Dedifferentiated amniotic fluid mesenchymal stem cell (primary cell): ENCODE measurements around the gene ELMO1.

Experiments
- DNase-seq: peaks from one replicate; pipeline ENCODE4 v3.0.0-alpha.2; 2016; ENCODE audit errors: extremely low spot score

The ELMO1 gene

DNA sequence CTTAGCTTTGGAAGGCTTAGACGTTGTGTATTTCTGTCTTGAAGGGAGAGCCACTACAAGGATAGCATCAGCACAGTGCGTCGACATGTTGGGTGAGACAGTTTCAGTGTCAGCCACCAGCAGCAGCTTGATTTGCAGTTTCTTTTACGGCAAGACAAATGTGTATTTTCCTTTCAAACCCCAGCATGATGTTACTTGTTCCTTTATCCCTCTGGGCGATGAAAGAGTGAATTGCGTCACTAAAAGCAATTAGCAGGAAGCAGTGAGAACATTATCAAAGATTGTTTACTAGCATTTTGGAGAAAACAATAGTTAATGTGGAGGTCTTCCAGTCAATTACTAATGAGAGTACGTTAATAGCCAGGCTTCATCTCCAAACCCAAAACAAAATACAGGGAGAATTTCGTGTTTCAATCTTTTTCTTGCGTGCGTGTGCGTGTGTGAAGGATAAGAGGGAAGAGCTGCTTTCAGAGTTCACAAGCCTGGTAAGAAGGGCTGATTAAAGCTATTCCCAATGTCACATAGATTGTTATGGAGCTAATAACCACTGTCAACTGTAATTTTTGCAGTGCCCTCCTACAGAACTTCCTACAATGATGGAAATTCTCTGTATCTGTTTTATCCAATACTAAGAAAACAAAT is 567.3 kb downstream of the ELMO1 start:
- no peak for DNase-seq

DNA sequence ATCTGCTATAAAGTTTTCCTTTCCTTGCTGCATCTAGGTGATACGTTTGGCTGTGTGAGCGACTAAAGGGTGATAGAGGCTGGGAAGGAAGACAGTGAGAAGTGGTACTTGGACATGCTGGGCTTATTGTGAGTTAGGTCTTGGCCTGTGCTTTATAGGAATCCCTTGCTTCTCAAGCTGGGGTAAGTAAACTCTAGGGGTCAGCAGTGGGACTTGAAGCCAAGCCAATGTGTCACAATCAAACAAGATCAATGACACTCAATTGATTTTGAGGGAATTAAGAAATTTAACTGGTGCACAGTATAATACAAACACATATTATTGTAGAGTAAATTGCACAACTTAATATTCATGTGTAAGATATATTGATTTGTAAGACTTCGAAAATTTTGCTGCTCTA is 568.6 kb downstream of the ELMO1 start:
- DNase-seq = no peak

DNA sequence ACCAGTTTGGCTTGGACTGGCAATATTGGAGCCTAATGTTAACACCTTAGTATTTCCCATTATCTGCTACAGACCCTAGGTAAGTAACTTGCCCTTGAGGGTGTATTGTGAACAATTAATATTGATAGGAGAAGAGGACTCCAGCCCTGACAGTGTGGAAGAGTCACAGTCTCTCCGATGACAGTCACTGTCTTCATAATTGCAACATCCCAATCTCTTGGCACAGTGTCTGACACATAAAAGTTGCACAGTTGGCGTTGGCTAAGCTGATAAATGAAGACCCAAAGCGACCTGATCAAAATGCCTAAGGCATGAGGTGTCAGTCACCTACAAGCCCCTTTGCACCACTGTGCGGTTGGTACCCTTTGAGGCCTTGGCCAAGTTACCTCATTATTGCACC is 569.6 kb downstream of the ELMO1 start:
- DNase-seq = no peak

DNA sequence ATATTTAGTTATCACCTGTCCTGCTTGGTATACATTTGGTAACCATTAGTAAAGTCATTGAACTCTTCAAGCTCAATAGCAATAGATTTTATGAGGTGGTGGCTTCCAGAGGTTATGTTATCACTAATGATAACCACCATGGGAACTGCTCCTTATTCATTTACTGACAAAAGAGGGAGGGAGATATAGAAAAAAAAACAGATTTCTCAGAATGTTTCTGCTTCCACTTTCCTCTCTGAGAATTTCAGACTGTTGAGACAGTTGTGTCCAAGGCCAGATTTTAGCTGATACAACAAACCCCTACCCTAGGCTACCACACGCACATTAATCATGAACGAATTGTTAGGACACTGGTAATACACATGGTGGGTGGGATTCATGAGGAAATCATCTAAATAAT is 570.4 kb downstream of the ELMO1 start:
- no peak for DNase-seq

DNA sequence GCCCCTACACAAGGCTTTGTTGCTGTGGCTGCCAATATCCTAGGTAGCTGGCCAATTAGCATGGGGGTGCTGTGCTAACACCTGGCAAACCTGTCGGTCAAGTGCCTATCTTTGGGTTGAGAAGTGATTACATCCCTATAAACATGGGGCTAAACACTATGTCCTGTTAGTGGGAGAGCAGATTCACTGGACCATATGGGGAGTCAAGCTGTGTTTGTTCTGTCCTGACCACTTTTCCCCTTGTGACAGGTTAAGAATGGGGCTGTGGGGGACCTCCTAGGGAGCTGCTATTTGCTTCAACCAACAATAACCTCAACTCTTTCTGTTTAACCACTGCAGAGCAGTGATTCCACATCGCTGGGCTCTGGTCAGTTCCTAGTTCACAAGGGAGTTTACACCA is 572.9 kb downstream of the ELMO1 start:
- DNase-seq = no peak

DNA sequence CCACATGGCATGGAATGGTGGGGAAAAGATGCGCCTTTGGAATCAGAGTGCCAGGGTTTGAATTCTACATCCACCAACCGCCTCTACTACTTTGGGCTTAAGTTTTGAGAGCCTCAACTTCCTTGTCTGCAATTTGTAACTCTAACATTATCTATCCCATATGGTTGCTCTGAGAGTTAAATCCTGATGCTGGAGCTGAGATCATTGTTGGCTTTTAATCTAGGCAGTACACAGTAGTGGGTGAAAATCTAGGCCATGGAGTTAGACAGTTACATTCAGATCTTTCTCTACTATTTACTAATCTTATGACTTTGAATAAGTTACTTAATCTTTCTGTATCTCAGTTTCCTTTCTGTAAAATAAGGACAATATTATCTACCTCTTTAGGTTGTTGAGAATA is 574.6 kb downstream of the ELMO1 start:
- DNase-seq = no peak

DNA sequence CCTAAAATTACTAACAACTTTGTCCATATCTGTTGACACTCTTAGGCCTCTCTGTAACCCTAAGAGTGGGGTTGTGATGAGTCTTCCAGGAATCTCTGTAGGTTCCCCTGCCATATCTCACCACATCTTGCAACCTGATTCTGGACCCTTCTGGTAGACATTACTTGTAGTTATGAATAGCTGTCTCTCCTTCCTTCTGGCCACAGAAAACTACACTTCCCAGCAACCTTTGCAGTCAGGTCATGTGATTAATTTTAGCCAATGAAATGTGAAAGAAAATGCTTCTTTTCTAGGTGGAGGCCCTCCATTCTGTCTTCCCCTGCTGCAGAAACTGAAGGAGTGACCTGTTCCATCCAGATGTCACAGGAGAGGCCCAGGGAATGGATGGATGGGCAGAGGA is 576.8 kb downstream of the ELMO1 start:
- DNase-seq = no peak

DNA sequence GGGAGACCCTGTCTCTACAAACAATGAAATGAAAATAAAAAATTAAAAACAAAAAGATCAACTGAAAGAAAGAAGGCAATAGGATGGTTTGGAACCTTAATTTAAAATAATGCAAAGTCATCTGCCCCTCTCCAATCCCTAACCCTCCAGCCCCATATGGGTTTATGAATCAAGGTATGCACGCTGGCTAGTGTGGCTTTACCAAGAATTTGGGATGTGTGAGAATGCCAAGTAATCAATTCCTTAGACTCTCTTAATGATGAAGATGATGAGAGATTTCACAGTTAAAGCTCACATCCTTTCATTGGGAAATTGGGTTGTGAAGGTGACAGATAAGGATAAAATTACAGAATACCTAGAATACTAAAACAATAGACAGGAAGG is 577.3 kb downstream of the ELMO1 start:
- no peak for DNase-seq

DNA sequence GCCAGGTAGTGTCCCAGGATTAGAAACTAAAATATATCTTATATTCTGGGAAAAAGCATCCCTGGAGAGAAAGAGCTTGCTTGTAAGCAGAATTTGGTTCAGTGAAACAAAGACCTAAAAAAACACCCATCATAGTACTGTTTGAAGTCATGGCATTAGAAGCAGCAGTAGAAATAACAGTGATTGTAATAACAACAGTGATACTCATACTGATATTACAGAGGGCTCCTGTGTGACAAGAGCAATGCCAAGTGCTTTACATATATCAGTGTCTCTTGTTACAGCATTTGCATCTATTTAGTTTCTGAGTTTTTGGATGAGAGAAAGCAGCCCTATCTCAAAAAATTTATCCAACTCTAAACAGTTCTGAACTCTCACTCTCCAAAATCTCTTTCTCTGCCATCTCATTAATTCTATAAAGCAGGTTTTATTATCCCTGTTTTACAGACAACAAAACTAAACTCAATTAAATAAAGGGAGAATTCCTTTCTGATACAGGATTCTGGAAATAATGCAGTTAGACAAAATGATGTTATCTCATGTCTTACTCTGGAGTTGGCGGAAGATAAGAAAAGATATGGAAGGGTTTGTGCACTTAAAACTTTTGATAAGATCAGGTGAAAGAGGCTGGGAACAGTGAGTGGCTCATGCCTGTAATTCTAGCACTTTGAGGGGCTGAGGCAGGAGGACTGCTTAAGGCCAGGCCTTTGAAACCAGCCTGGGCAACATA is 577.9 kb downstream of the ELMO1 start:
- no peak for DNase-seq

DNA sequence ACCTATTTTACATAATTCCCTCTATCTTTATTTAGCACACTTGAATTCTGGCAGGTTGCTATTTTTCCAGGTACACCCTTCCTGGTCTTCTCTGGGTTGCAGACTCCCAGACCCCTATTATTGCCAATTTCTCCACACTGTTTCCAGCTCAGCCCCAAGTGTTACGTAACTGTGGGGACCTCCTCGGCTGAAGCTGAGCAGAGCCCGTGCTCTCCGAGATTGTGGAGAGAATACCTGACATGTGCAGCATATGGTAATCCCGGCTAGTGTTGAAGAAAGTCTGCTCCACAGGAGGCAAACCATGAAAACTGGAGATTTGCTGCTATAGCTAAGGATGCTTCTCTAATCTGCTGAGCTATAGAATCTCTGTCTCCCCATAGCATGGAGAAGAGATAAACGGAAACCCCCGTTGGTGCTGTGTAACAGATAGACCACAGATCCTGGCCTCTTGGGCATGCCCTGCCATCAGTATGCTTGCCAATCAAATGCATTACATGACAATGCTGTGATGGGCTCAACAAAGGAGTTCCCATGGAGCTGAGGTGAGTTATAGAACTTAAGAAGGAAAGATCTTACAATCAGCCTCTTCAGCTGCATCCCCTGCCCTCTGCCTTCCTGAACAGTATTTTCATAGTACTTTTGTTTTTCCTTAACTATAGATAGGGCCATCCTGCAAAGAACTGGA is 579.8 kb downstream of the ELMO1 start:
- no peak for DNase-seq

DNA sequence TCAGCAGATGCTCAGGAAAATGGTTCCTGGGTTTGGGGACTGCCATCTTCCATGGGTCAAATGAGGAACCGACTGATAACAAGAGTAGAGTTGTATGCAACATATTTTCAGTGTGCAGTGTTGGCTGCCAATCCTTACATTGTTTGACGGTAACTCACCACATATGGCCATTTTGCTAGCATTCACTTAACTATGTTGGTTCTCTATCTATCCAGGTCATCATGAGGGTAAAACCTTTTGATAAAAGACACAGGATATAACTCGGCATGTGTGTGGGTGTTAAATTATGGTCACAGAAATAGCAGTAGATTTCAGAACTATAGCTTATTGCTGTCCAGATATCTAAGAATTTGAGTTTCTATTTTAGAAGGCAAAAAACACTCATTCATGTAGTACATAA is 583.6 kb downstream of the ELMO1 start:
- no peak for DNase-seq

DNA sequence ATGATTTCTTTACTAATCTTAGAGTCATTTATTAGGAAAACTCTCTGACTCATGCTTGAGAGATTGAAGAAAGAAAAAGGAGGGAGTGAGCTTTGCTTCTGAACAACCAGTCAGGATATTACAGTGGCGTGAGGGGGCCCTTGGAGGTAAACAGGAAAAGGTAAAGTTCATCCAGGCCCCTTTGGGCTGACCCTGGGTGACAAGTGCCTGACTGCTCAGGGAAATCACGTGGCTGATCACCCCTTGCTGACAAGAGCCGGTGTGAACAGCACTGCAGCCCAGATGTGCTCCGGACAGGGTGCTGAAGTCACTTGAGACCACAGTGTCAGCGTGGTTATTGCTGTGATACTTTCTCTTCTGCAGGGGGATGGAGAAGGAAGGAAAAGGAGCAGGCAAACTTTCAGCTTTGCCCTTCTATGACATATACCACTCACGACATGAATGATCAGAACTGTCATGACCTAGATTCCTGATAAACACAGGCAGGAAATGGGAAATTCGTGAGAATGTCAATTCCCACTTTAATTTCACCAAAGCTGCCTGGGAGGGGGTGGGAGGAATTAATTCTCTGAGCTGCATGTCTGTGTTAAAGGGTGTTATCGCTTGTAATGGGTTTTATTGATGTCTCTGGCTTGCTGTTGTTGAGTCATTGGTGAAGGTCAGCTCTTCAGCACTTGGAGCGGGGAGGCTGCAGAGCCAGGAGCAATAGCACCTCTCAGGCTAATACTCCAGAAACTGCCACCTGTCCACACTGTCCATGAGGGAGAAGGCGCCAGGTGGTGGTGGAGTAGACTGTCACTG is 584.6 kb downstream of the ELMO1 start:
- DNase-seq = no peak

DNA sequence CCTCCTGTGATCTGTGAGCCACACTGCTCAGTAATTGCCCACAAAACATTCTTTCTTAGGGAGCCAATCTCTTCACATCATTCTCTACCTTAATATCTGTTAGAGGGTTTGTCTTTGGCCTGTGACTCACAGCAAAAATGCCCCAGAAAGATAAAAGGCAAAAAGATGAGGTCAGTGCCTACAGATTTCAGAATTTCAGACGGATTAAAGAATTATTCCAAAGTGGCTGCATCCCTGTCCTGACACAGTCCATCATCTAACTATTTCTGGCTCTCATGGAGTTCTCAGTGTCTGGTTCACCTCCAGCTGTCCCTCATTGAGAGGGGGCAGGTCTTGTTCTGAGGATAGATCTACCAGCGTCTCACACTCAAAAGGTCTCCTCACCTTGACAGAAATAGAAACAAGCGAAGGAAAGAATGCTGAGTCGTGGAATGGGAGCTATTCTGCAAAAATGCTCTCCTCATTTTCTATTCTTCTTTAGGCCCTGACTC is 585.8 kb downstream of the ELMO1 start:
- DNase-seq = no peak

DNA sequence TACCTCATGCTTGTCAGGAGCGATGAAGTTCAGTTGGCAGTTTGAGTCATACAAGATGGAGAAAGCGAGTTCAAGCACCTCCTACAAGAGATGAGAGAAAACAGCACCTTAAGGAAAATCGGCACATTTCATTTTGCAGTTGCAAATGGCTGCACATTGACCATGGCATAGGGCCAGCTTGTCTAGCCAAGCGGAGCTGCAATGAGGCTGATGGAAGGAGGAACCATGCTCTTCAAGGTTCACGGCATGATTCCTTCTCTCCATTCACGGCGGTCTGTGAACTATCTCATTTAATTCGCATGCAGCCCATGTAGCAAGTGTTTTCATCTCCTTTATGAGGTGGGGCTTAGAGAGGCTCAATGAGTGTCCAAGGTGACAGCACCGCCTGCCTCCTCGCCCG is 587.0 kb downstream of the ELMO1 start:
- no peak for DNase-seq

DNA sequence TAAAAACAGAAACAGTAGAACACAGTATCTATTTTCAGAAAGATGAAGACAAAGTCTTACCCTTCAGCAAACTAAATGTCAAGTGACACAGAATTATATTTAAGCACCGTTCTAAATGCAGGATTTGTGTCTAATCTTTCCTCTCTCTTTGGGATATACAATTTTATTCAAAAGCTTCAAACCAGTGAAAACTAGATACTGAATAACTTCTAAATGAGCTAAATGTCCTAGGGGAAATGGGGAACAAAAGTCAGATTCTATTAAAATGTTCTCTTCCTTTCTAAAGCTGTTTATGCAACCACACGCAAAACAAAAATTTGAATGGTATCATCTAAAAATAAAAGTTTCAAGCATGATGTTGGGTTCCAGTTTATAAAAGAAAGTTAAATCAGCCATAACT is 588.0 kb downstream of the ELMO1 start:
- DNase-seq = no peak

DNA sequence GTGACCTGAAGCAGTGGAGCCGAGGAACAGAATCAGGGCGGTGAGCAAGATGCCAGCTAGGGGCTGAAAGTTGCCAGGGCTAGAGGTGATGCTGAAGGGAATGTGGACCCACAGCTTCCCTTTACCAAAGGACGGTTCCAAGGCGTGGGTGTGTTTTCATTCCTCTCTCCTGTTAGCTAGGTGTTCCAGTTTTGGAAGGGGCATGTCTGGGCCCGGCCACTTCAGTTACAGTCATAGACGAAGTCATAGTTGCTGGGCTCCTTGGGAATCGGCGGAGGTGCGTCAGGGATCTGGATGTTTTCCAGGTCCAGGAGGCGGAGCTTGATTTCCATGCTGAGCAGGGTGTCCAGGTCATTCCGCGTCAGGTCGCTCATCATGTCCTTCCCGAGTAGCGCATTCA is 593.3 kb downstream of the ELMO1 start:
- no peak for DNase-seq

DNA sequence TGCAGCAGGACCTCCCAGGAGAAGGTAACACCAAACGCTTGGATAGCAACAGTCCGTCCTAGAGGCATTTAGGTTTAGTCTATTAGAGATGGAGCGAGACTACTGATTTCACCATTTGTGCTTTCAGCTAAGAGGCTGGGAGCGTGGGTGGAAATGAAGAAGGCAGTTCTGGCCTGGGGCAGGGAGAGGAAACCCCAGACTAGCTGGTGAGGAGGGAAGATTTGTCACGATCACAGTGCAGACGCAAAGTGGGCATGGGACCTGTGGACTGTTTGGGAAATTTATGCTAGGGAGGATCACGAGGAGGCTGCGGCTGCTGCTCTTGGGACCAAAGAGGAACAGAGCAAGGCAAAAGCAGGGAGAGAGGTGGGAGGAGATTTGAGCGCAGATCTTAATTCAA is 594.0 kb downstream of the ELMO1 start:
- DNase-seq = no peak

DNA sequence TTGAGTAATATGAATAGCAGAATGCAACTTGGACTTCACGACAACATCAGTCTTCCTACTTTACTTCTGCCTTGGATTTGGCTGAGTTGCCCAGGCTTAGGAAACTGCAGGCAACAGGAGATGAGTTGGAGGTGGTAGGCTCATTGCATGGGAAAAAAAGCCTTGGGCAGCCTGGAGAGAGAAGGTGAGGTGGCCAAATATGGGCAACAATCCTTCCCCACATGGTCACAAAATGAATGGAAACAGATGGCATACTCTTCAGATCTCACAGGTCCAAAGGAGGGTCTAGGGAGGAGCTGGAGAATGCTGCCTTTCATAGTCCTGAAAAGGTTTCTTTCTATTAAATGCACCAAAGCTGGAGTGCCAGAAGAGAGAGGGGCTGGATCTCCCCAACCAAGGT is 595.7 kb downstream of the ELMO1 start:
- no peak for DNase-seq

DNA sequence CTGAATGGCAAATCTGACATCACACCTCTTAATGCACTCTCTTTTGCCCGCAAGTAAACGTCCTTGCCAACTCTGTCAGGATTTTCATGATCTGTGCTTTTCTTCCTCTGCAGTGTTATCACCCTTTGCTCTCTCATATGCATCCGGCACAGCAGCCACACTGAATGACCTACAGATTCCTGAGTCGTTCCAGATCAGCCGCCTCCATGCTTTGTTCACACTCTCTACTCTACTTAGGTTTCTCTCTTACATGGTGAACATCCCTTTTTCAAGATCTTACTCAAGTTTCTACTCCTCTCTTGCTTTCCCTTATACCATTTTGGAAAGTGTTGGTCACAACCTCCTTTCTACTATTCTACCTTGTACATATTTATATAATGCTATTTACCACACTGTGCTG is 596.6 kb downstream of the ELMO1 start:
- DNase-seq = no peak

DNA sequence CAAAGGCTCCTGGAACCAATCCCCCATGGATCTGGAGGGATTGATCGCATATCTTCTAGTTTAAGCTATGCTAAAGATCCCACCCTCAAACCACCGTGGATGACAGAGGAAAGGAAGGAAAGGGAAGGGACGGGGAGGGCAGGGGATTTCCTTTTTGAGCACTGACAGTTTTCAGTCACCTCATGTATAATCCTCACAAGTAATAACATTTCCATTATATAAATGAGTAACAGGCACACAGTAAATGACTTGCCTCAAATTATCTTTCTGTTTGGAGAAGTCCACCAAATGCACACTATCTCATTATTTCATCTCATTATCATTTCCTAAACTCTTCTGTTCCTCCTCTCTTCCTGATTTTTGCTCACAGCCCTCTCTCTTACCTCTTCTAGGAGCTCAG is 597.3 kb downstream of the ELMO1 start:
- DNase-seq = no peak

DNA sequence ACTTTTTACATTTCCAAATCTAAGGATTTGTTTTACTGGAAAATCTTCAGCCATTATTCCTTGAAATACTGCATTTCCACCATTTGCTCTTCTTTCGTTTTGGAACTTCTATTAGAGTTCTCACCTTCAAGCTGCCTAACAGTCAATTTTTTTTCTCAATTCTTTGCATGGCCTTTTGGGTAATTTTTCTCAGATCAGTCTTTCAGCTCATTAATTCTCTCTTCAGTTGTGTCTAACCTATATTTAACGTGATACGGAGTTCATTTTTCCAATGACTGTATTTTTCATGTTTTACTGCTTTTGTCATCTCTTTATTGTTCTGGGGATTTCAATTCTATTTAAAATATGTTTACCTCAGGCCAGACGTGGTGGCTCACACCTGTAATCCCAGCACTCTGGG is 600.7 kb downstream of the ELMO1 start:
- no peak for DNase-seq

DNA sequence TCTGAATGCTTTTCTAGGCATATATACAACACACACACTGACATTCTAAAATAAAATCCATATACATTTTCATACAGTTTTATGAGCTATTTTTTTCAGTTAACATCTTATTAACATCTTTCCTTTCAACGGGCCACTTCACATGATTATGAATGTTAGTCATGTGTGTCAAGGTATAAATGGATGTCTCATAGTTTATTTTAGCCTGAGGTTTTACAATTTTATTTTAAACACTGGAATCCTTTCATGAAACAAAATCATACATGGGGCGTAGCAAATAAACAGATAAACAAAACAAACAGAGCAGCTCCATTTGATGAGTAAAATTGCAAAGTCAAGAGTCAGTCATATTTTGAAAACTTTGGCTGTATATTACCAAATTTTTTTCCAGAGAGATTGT is 604.3 kb downstream of the ELMO1 start:
- no peak for DNase-seq
